Endodermal cell (in vitro differentiated cells): Measurements from ENCODE around the gene AKTIP. TPM values are rescaled to one million over a fixed set of nuclear protein-coding genes. Genes with fewer than 3 reads are reported as not detected.

ENCODE experiments used
- DNase-seq: peaks from one replicate; pipeline ENCODE4 v3.0.0-alpha.2; 2017
- H3K27ac ChIP-seq: 2 replicates; pipeline ENCODE4 v1.5.1; 2013; ENCODE audit warnings: mild to moderate bottlenecking, low read depth, low read length, moderate library complexity
- H3K27me3 ChIP-seq: 2 replicates; pipeline ENCODE4 v1.6.1; 2013; ENCODE audit warnings: mild to moderate bottlenecking, low read length, moderate library complexity; ENCODE audit not compliant: insufficient read depth, control insufficient read depth, poor library complexity, severe bottlenecking
- H3K36me3 ChIP-seq: 2 replicates; pipeline ENCODE4 v1.7.0; 2013; ENCODE audit warnings: mild to moderate bottlenecking, low read length, moderate library complexity; ENCODE audit not compliant: control insufficient read depth, insufficient read depth
- H3K4me1 ChIP-seq: one replicate; pipeline ENCODE4 v1.7.0; 2013; ENCODE audit warnings: low read length; ENCODE audit not compliant: control insufficient read depth, insufficient read depth
- H3K4me3 ChIP-seq: 2 replicates; pipeline ENCODE4 v1.5.1; 2013; ENCODE audit warnings: mild to moderate bottlenecking, low read length, moderate library complexity
- H3K9ac ChIP-seq: 2 replicates; pipeline ENCODE4 v1.6.1; 2013; ENCODE audit warnings: mild to moderate bottlenecking, low read length, moderate library complexity; ENCODE audit not compliant: poor library complexity, severe bottlenecking; ENCODE audit errors: extremely low read depth
- H3K9me3 ChIP-seq: 2 replicates; pipeline ENCODE4 v1.6.1; 2013; ENCODE audit warnings: mild to moderate bottlenecking, low read length, moderate library complexity; ENCODE audit not compliant: control insufficient read depth
- H3K27ac Mint-ChIP-seq: 2 replicates; pipeline ENCODE4 v1.8.0; 2020; ENCODE audit warnings: mixed read lengths
- H3K27me3 Mint-ChIP-seq: 2 replicates; pipeline ENCODE4 v1.8.0; 2021; ENCODE audit warnings: mild to moderate bottlenecking, mixed read lengths; ENCODE audit not compliant: insufficient read depth
- H3K36me3 Mint-ChIP-seq: 2 replicates; pipeline ENCODE4 v1.8.0; 2020; ENCODE audit warnings: low read depth, mixed read lengths
- H3K4me1 Mint-ChIP-seq: 2 replicates; pipeline ENCODE4 v1.8.0; 2020; ENCODE audit warnings: mixed read lengths
- H3K4me3 Mint-ChIP-seq: 2 replicates; pipeline ENCODE4 v1.8.0; 2020; ENCODE audit warnings: mild to moderate bottlenecking, moderate library complexity, mixed read lengths
- H3K9me3 Mint-ChIP-seq: 2 replicates; pipeline ENCODE4 v1.8.0; 2020; ENCODE audit warnings: mild to moderate bottlenecking, mixed read lengths
- WGBS, 2 experiments: methylation state at CpG; one replicate each; pipeline versions ENCODE4 v1.1.5 to v1.1.7; 2013; ENCODE audit warnings: missing lambda C conversion rate in 2 of 2, mixed read lengths in 1 of 2; ENCODE audit not compliant: insufficient coverage in 1 of 2, insufficient read length in 1 of 2; 5-methylcytosine and 5-hydroxymethylcytosine counted together
- total RNA-seq, 2 donors: library from RNA; stranded (reverse); fragmentation: NEBNext Ultra II Directional in 1 of 2; extraction: Animal tissue kit (Norgen Biotek cat#: 25700) in 1 of 2; gene quantifications; 2 replicates in 1 of 2; 3 replicates in 1 of 2; pipeline ENCODE4 v1.2.1, GENCODE V29; 2021
- TF ChIP-seq, protein P1 (sequence below): fragments of 200-600 bp; sonication (generic); conservative IDR thresholded peaks from 2 replicates; pipeline ENCODE4 v1.5.0; 2021; ENCODE audit warnings: antibody characterized with exemption, mild to moderate bottlenecking

Gene AKTIP
- total RNA-seq, 2 donors from 2014 or later: 18.3 to 21.3 TPM

- H3K4me3 Mint-ChIP-seq: no peak overlapping the region
- H3K9me3 Mint-ChIP-seq: no peaks in the 10 kb centered on the region
- H3K4me1 ChIP-seq: no peaks in the 10 kb centered on the region
- H3K9ac ChIP-seq: no peak overlapping the region
- no peak overlapping the region for H3K4me3 ChIP-seq
- H3K9me3 ChIP-seq: no peaks in the 10 kb centered on the region
- no peak for DNase-seq
- H3K27me3 Mint-ChIP-seq: no peaks in the 10 kb centered on the region
- no peaks in the 10 kb centered on the region for H3K36me3 ChIP-seq
- 88% methylated on average over 8 to 10 of the region's 10 CpGs for WGBS, 2 experiments
- no peaks in the 10 kb centered on the region for H3K27me3 ChIP-seq
- H3K36me3 Mint-ChIP-seq: no peaks in the 10 kb centered on the region
- H3K27ac Mint-ChIP-seq: no peak overlapping the region
- TF ChIP-seq, protein P1, sequence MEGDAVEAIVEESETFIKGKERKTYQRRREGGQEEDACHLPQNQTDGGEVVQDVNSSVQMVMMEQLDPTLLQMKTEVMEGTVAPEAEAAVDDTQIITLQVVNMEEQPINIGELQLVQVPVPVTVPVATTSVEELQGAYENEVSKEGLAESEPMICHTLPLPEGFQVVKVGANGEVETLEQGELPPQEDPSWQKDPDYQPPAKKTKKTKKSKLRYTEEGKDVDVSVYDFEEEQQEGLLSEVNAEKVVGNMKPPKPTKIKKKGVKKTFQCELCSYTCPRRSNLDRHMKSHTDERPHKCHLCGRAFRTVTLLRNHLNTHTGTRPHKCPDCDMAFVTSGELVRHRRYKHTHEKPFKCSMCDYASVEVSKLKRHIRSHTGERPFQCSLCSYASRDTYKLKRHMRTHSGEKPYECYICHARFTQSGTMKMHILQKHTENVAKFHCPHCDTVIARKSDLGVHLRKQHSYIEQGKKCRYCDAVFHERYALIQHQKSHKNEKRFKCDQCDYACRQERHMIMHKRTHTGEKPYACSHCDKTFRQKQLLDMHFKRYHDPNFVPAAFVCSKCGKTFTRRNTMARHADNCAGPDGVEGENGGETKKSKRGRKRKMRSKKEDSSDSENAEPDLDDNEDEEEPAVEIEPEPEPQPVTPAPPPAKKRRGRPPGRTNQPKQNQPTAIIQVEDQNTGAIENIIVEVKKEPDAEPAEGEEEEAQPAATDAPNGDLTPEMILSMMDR: no peak
- H3K4me1 Mint-ChIP-seq: no peaks in the 10 kb centered on the region
- no peak overlapping the region for H3K27ac ChIP-seq
Measured at GRCh38 chr16:53530046-53530445, 27.0 kb upstream of the AKTIP start.

- no peaks in the 10 kb centered on the region for H3K27me3 ChIP-seq
- no peaks in the 10 kb centered on the region for H3K9me3 ChIP-seq
- Mint-ChIP-seq H3K27ac (no peak overlapping the region), H3K27me3 (no peaks in the 10 kb centered on the region), H3K36me3 (no peaks in the 10 kb centered on the region), H3K4me1 (no peaks in the 10 kb centered on the region), H3K9me3 (no peaks in the 10 kb centered on the region), H3K4me3 (no peak overlapping the region)
- TF ChIP-seq, protein P1: no peak
- H3K27ac ChIP-seq: no peak overlapping the region
- no peak for DNase-seq
- H3K9ac ChIP-seq: no peak overlapping the region
- H3K4me1 ChIP-seq: no peaks in the 10 kb centered on the region
- 93 to 96% methylated on average over 11 to 13 of the region's 14 CpGs for WGBS, 2 experiments
- no peak overlapping the region for H3K4me3 ChIP-seq
- H3K36me3 ChIP-seq: no peaks in the 10 kb centered on the region
Measured at GRCh38 chr16:53529513-53529912, 26.5 kb upstream of the AKTIP start.

- H3K4me1 Mint-ChIP-seq: no peaks in the 10 kb centered on the region
- Histone ChIP-seq H3K9ac (no peak overlapping the region), H3K4me1 (no peaks in the 10 kb centered on the region), H3K27me3 (no peaks in the 10 kb centered on the region), H3K36me3 (no peaks in the 10 kb centered on the region), H3K9me3 (no peaks in the 10 kb centered on the region), H3K4me3 (no peak overlapping the region), H3K27ac (no peak overlapping the region)
- H3K9me3 Mint-ChIP-seq: no peaks in the 10 kb centered on the region
- no peaks in the 10 kb centered on the region for H3K36me3 Mint-ChIP-seq
- H3K27ac Mint-ChIP-seq: no peak overlapping the region
- H3K27me3 Mint-ChIP-seq: no peaks in the 10 kb centered on the region
- 94 to 95% methylated on average over 4 to 6 of the region's 6 CpGs for WGBS, 2 experiments
- no peak for DNase-seq
- H3K4me3 Mint-ChIP-seq: no peak overlapping the region
- TF ChIP-seq, protein P1: no peak
Measured at GRCh38 chr16:53528797-53529196, 25.8 kb upstream of the AKTIP start.
